ENCODE results near the gene G3BP1.

G3BP1 gene

DNA sequence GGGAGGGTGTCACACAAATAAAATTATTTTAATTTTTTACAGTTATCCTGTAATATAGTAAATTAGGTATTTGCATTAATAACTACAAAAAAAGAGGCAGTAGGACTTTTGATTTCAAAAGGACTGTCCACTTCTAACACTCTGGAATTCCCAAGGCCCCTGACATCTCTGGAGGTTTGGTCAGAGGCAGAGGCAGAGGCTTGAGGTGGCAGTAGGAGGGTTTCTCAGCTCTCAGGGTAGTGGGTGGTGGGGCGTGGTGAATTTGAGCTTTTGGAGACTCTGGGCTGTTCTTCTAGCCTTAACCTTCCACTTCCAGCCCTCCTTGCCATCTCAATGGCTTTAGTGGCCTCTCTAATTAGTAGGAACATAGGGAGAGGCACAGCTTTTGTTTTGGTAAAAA, 36.1 kb upstream of the G3BP1 start:
- Histone ChIP-seq H3K4me1 (ENCODE audit: control insufficient read depth, low read length) (no peaks in the 10 kb centered on the region), H3K27ac (ENCODE audit: low read depth, low read length) (no peak overlapping the region)
- no peak for TF ChIP-seq EZH2phosphoT487 (IDR thresholded peaks at IDR 0.05; ENCODE audit: borderline replicate concordance, low read length)
- TF ChIP-seq, protein P1, sequence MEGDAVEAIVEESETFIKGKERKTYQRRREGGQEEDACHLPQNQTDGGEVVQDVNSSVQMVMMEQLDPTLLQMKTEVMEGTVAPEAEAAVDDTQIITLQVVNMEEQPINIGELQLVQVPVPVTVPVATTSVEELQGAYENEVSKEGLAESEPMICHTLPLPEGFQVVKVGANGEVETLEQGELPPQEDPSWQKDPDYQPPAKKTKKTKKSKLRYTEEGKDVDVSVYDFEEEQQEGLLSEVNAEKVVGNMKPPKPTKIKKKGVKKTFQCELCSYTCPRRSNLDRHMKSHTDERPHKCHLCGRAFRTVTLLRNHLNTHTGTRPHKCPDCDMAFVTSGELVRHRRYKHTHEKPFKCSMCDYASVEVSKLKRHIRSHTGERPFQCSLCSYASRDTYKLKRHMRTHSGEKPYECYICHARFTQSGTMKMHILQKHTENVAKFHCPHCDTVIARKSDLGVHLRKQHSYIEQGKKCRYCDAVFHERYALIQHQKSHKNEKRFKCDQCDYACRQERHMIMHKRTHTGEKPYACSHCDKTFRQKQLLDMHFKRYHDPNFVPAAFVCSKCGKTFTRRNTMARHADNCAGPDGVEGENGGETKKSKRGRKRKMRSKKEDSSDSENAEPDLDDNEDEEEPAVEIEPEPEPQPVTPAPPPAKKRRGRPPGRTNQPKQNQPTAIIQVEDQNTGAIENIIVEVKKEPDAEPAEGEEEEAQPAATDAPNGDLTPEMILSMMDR (IDR thresholded peaks at IDR 0.05; ENCODE audit: low read depth, low read length, poor library complexity, severe bottlenecking): no peak

DNA sequence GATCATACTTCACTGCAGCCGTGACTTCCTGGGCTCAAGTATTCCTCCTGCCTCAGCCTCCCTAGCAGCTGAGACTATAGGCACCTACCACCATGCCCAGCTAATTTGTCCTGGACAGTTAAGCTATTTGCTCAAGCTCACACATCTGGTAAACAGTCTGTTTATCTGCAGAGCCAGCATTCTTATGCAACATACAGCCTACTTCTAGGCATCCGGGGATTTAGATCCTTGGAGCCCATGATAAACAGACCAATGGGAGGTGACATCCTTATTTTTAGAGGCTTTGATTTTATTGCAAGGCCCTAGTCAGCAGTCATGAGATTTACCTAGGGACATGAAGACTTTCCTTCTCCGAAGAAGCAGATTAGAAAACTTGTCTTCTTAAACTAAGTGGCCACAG, 34.3 kb upstream of the G3BP1 start:
- Histone ChIP-seq H3K27me3 (ENCODE audit: control insufficient read depth, low read length) (no peaks in the 10 kb centered on the region), H3K79me2 (ENCODE audit: control insufficient read depth, low read length) (no peaks in the 10 kb centered on the region), H3K27ac (ENCODE audit: low read depth, low read length) (no peak overlapping the region), H4K20me1 (ENCODE audit: control insufficient read depth, insufficient read depth, low read depth, low read length) (no peaks in the 10 kb centered on the region), H3K9me2 (replicated peaks; ENCODE audit: control insufficient read depth, low read length) (no peaks in the 10 kb centered on the region), H3K4me3 (ENCODE audit: low read length) (no peak overlapping the region), H3K4me2 (ENCODE audit: low read length) (no peak overlapping the region), H3K4me1 (ENCODE audit: control insufficient read depth, low read length) (no peaks in the 10 kb centered on the region), H3K36me3 (ENCODE audit: control insufficient read depth, low read length) (peaks cover 3% of the 10 kb centered on the region; the same call in 1 of the 2 replicates), H3K9me3 (ENCODE audit: control insufficient read depth, insufficient read depth, low read length) (no peaks in the 10 kb centered on the region), H3F3A (ENCODE audit: control insufficient read depth, insufficient read depth) (no peaks in the 10 kb centered on the region)
- TF ChIP-seq, protein P1 (IDR thresholded peaks at IDR 0.05; ENCODE audit: low read depth, low read length, poor library complexity, severe bottlenecking): no peak

More for the DNA sequence above, 36.1 kb upstream of the G3BP1 start:
- Histone ChIP-seq H3F3A (ENCODE audit: control insufficient read depth, insufficient read depth) (no peaks in the 10 kb centered on the region), H3K9me2 (replicated peaks; ENCODE audit: control insufficient read depth, low read length) (no peaks in the 10 kb centered on the region), H3K27me3 (ENCODE audit: control insufficient read depth, low read length) (no peaks in the 10 kb centered on the region), H3K9me3 (ENCODE audit: control insufficient read depth, insufficient read depth, low read length) (no peaks in the 10 kb centered on the region), H4K20me1 (ENCODE audit: control insufficient read depth, insufficient read depth, low read depth, low read length) (no peaks in the 10 kb centered on the region), H3K4me3 (ENCODE audit: low read length) (no peak overlapping the region), H3K4me2 (ENCODE audit: low read length) (no peak overlapping the region), H3K36me3 (ENCODE audit: control insufficient read depth, low read length) (no peaks in the 10 kb centered on the region), H3K79me2 (ENCODE audit: control insufficient read depth, low read length) (no peaks in the 10 kb centered on the region)

DNA sequence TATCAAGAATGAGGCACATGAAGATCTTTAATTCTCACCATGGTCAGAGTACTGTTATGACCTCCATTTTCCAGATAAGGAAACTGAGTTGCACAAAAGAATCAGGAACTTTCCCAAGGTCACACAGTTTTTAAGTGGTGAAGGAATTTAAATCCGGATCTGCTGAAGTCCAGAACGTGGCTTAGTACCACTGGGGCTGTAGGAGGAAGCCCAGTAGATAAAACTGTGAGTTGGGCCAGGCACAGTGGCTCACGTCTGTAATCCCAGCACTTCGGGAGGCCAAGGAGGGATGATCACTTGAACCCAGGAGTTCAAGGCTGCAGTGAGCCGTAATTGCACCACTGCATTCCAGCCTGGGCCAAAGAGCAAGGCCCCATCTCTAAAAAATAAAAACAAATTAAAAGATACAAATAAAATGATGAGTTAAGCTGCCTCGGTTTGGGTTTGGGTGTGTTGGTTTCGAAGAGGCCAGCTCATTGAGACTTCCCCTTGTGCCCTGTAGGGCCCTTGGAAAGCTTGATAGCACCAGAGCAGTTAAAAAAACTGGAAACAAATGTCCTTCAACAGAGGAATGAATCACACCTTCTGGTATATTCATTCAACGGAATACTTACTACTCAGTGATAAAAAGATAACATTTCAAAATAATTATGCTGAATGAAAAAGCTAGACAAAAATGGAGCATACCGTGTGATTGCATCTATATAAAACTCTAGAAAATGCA, 33.5 kb upstream of the G3BP1 start:
- Histone ChIP-seq H3K27me3 (ENCODE audit: control insufficient read depth, low read length) (no peaks in the 10 kb centered on the region), H3K4me1 (ENCODE audit: control insufficient read depth, low read length) (no peaks in the 10 kb centered on the region), H3F3A (ENCODE audit: control insufficient read depth, insufficient read depth) (peaks cover under 1% of the 10 kb centered on the region; the same call in 1 of the 2 replicates), H3K4me3 (ENCODE audit: low read length) (no peak overlapping the region), H3K4me2 (ENCODE audit: low read length) (no peak overlapping the region), H3K27ac (ENCODE audit: low read depth, low read length) (no peak overlapping the region), H3K79me2 (ENCODE audit: control insufficient read depth, low read length) (no peaks in the 10 kb centered on the region), H3K9me3 (ENCODE audit: control insufficient read depth, insufficient read depth, low read length) (no peaks in the 10 kb centered on the region), H4K20me1 (ENCODE audit: control insufficient read depth, insufficient read depth, low read depth, low read length) (no peaks in the 10 kb centered on the region), H3K36me3 (ENCODE audit: control insufficient read depth, low read length) (peaks cover 9% of the 10 kb centered on the region; the same call in 1 of the 2 replicates), H3K9me2 (replicated peaks; ENCODE audit: control insufficient read depth, low read length) (no peaks in the 10 kb centered on the region)
- TF ChIP-seq EZH2phosphoT487 (IDR thresholded peaks at IDR 0.05; ENCODE audit: borderline replicate concordance, low read length): no peak
- TF ChIP-seq, protein P1 (IDR thresholded peaks at IDR 0.05; ENCODE audit: low read depth, low read length, poor library complexity, severe bottlenecking): no peak

Measured in DOHH2 (cell line).